ENCODE measurements around the gene DHRS12. TPM values are rescaled to one million over a fixed set of nuclear protein-coding genes. Genes with fewer than 3 reads are reported as not detected.
A peak's percentile ranks its signal among the peaks of the same experiment; 100 is the strongest.

The DHRS12 gene
- total RNA-seq, 3 donors from 2014 or later (not counting 1 experiment from before 2014, with no cell fraction given) = 7.0 to 11.7 (median 10.4) TPM

DNA sequence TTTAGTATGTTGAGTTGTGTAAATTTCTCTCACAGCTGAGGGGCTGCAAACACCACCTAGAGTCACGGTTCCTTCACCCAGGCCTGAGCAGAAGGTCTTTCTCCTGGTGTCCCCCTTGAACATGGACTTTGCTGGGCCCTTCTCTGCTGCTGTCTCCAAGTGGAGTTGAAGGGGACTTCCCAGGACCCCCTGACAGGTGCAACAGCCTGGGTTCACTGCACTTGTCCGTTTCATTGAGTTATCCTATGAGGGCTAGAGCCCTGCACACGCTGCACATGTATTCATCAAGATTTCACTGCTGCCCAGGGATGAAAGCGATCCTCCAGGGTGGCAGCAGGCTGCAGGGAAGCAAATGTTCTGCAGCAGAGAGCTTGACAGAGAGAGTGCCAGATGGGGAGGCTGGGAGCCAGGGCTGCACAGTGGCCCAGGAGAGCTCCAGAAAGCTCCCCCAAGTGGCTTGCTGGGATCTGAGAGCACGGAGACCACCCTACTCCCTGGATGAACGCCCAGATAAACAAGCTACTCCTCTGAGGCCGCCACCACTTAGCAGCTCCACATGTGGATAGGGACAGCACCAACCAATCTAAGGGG is 30.7 kb upstream of the DHRS12 start:
- TF ChIP-seq, protein P1, sequence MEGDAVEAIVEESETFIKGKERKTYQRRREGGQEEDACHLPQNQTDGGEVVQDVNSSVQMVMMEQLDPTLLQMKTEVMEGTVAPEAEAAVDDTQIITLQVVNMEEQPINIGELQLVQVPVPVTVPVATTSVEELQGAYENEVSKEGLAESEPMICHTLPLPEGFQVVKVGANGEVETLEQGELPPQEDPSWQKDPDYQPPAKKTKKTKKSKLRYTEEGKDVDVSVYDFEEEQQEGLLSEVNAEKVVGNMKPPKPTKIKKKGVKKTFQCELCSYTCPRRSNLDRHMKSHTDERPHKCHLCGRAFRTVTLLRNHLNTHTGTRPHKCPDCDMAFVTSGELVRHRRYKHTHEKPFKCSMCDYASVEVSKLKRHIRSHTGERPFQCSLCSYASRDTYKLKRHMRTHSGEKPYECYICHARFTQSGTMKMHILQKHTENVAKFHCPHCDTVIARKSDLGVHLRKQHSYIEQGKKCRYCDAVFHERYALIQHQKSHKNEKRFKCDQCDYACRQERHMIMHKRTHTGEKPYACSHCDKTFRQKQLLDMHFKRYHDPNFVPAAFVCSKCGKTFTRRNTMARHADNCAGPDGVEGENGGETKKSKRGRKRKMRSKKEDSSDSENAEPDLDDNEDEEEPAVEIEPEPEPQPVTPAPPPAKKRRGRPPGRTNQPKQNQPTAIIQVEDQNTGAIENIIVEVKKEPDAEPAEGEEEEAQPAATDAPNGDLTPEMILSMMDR (IDR thresholded peaks at IDR 0.05) = no peak
- H3K27me3 Mint-ChIP-seq (ENCODE audit: low read depth in 2 of 2) = peaks cover 3 to 12% of the 10 kb centered on the region in 2 donors
- intact Hi-C loops (cut with micrococcal nuclease) = no loop called here
- H3K4me3 Mint-ChIP-seq = no peak overlapping the region
- H3K4me1 Mint-ChIP-seq = peaks cover 0 to 8% of the 10 kb centered on the region in 2 donors
- Histone ChIP-seq H3K4me1 (ENCODE audit: control insufficient read depth, insufficient read depth, low read length) (no peaks in the 10 kb centered on the region), H3K27ac (ENCODE audit: low read length) (no peak overlapping the region), H3K36me3 (ENCODE audit: control insufficient read depth, insufficient read depth, low read length) (no peaks in the 10 kb centered on the region), H3K4me3 (ENCODE audit: low read length) (no peak overlapping the region), H3K27me3 (ENCODE audit: control insufficient read depth, insufficient read depth, low read length) (no peaks in the 10 kb centered on the region), H3K9me3 (ENCODE audit: control insufficient read depth, insufficient read depth, low read length) (no peaks in the 10 kb centered on the region)
- no peaks in the 10 kb centered on the region for H3K9me3 Mint-ChIP-seq
- DNase-seq = no peak
- 85% methylated on average over 7 of the region's 7 CpGs for WGBS (ENCODE audit: insufficient coverage)
- no peak overlapping the region for H3K27ac Mint-ChIP-seq
- no peaks in the 10 kb centered on the region for H3K36me3 Mint-ChIP-seq
- no peak for ATAC-seq

DNA sequence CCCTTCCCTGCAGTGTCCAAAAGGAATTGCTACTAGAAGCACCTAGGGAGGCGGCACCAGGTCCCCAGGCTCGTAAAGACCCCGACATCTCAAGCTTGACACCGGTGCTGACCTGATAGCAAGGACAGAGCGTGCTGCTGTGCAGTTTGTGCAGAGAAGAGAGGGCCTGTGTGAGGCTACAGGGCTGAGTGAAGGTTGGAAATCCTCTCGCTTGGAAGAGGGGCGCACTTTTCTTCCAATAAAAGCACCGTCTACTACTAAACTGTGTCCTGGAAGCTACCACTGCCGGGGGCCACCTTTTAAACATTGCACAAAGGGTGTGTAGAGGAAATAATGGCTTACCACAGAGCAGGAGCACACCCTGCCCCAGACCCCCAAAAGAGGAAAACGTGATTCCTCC is 30.0 kb upstream of the DHRS12 start:
- H3K9me3 ChIP-seq (ENCODE audit: control insufficient read depth, insufficient read depth, low read length) = no peaks in the 10 kb centered on the region
- H3K4me1 ChIP-seq (ENCODE audit: control insufficient read depth, insufficient read depth, low read length) = no peaks in the 10 kb centered on the region
- H3K4me3 ChIP-seq (ENCODE audit: low read length) = no peak overlapping the region
- Mint-ChIP-seq H3K4me3 (no peak overlapping the region), H3K4me1 (peaks cover 0 to 8% of the 10 kb centered on the region in 2 donors), H3K27ac (no peak overlapping the region), H3K9me3 (no peaks in the 10 kb centered on the region), H3K36me3 (no peaks in the 10 kb centered on the region), H3K27me3 (ENCODE audit: low read depth in 2 of 2) (peaks cover 3 to 12% of the 10 kb centered on the region in 2 donors)
- intact Hi-C loops (cut with micrococcal nuclease) = no loop called here
- no peaks in the 10 kb centered on the region for H3K27me3 ChIP-seq (ENCODE audit: control insufficient read depth, insufficient read depth, low read length)
- 91% methylated on average over 5 of the region's 10 CpGs for WGBS (ENCODE audit: insufficient coverage)
- ATAC-seq (no peak), DNase-seq (no peak)
- TF ChIP-seq, protein P1 (IDR thresholded peaks at IDR 0.05) = no peak
- H3K27ac ChIP-seq (ENCODE audit: low read length) = no peak overlapping the region
- no peaks in the 10 kb centered on the region for H3K36me3 ChIP-seq (ENCODE audit: control insufficient read depth, insufficient read depth, low read length)

DNA sequence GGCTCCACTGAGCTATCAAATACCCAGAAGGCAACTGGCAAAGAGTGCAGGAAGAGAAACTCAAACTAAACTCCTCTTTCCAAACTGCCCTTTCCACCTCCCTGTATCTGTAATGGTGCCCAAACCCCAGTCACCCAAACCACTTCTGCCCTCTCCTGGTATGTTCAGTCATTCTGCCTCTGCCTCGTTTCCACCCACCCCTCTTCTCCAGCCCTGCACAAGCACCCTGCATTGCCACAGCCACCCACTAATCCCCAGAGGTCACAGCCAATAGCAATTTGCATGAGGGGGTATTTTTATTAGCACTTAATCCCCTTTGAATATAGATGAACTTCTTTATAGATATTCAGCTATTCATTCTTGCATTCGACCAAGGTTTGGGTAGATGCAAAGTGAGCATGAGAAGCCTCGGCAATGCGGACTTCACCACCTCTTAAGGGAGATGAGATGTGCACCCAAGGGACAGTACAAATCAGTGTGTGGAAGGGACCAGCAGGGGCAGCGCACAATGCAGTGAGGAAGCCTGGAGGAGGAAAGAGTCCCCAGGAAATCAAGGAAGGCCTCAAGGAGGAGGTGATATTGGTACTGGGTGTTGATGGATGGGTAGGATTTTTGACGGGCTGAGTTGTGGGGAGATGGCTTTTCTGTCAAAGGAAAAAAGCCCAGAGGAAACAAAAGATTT is 28.6 kb upstream of the DHRS12 start:
- Histone ChIP-seq H3K4me1 (ENCODE audit: control insufficient read depth, insufficient read depth, low read length) (peaks cover 3% of the 10 kb centered on the region), H3K4me3 (ENCODE audit: low read length) (no peak overlapping the region), H3K27me3 (ENCODE audit: control insufficient read depth, insufficient read depth, low read length) (no peaks in the 10 kb centered on the region), H3K27ac (ENCODE audit: low read length) (no peak overlapping the region), H3K36me3 (ENCODE audit: control insufficient read depth, insufficient read depth, low read length) (no peaks in the 10 kb centered on the region), H3K9me3 (ENCODE audit: control insufficient read depth, insufficient read depth, low read length) (no peaks in the 10 kb centered on the region)
- TF ChIP-seq, protein P1 (IDR thresholded peaks at IDR 0.05) = peak; percentile 40
- Mint-ChIP-seq H3K4me3 (no peak overlapping the region), H3K27me3 (ENCODE audit: low read depth in 2 of 2) (peaks cover 3 to 12% of the 10 kb centered on the region in 2 donors), H3K27ac (no peak overlapping the region), H3K9me3 (no peaks in the 10 kb centered on the region), H3K36me3 (no peaks in the 10 kb centered on the region), H3K4me1 (peaks cover 0 to 10% of the 10 kb centered on the region in 2 donors)
- ATAC-seq = peak; percentile 84 to 96 (median 90)
- DNase-seq = peak in 1 of 2 donors; percentile 86
- 68% methylated on average over 6 of the region's 6 CpGs for WGBS (ENCODE audit: insufficient coverage)
- intact Hi-C loops (cut with micrococcal nuclease) = loop anchor here (1.0 kb wide), 1 partner anchor 17 kb away; no protein-coding TSS in a partner anchor
